Tibial nerve (tissue), 4 donors: ENCODE measurements around the gene LEFTY2. TPM values are rescaled to one million over a fixed set of nuclear protein-coding genes. Genes with fewer than 3 reads are reported as not detected.

Source experiments
- DNase-seq, 2 donors: peaks; one replicate each; pipeline ENCODE4 v3.0.0-alpha.2; 2019; ENCODE audit warnings: low spot score in 2 of 2
- H3K27ac ChIP-seq, 4 donors: fragments of 200-600 bp; sonication (generic) in 3 of 4; one replicate each; pipeline ENCODE4 v1.5.1; 2017 to 2019; ENCODE audit warnings: mild to moderate bottlenecking in 1 of 4
- H3K27me3 ChIP-seq, 2 donors: fragments of 200-600 bp; sonication (generic) in 1 of 2; one replicate each; pipeline versions ENCODE4 v1.5.1 to v1.6.0; 2017 to 2019
- H3K36me3 ChIP-seq, 3 donors: fragments of 200-600 bp; sonication (generic); one replicate each; pipeline ENCODE4 v1.5.1; 2018 to 2019
- H3K4me1 ChIP-seq, 4 donors: fragments of 200-600 bp; sonication (generic) in 3 of 4; one replicate each; pipeline ENCODE4 v1.5.1; 2017 to 2019
- H3K4me3 ChIP-seq, 4 donors: fragments of 200-600 bp; sonication (generic) in 3 of 4; one replicate each; pipeline ENCODE4 v1.5.1; 2017 to 2019; ENCODE audit warnings: mild to moderate bottlenecking in 1 of 4, moderate library complexity in 1 of 4
- H3K9me3 ChIP-seq, 4 donors: fragments of 200-600 bp; sonication (generic) in 3 of 4; one replicate each; pipeline ENCODE4 v1.5.1; 2017 to 2019
- EP300 ChIP-seq, 2 donors: sonication (generic); formaldehyde crosslinking; IDR thresholded peaks; one replicate each; pipeline ENCODE4 v1.6.1; 2017; ENCODE audit warnings: antibody characterized with exemption in 2 of 2, mild to moderate bottlenecking in 1 of 2
- POLR2A ChIP-seq, 2 donors: fragments of 450-650 bp; IDR thresholded peaks; one replicate each; pipeline ENCODE4 v1.6.1; 2017; ENCODE audit warnings: antibody characterized with exemption in 2 of 2, mild to moderate bottlenecking in 2 of 2, moderate library complexity in 2 of 2
- WGBS, 2 donors: methylation state at CpG; one replicate each; pipeline ENCODE4 v1.1.5; 2018; 5-methylcytosine and 5-hydroxymethylcytosine counted together
- total RNA-seq, 4 donors: library from RNA; depleted of rRNA; stranded (reverse); fragments of >200 nt; gene quantifications; one replicate each; pipeline ENCODE4 v1.1.0, GENCODE V29; 2016
- TF ChIP-seq, protein P1 (sequence below), 5 experiments: fragments of 200-600 bp in 3 of 5; fragments of 450-650 bp in 2 of 5; sonication (generic) in 3 of 5; IDR thresholded peaks; one replicate each; pipeline ENCODE4 v1.5.1; 2016 to 2019; ENCODE audit warnings: antibody characterized with exemption in 5 of 5, mild to moderate bottlenecking in 3 of 5, moderate library complexity in 2 of 5

The LEFTY2 gene
- total RNA-seq, 4 donors from 2014 or later = not detected

- Histone ChIP-seq H3K27ac (no peak overlapping the region), H3K27me3 (peaks cover 0 to 11% of the 10 kb centered on the region in 2 donors), H3K36me3 (no peaks in the 10 kb centered on the region), H3K9me3 (no peaks in the 10 kb centered on the region), H3K4me1 (no peaks in the 10 kb centered on the region), H3K4me3 (no peak overlapping the region)
- DNase-seq = no peak
- TF ChIP-seq, protein P1, sequence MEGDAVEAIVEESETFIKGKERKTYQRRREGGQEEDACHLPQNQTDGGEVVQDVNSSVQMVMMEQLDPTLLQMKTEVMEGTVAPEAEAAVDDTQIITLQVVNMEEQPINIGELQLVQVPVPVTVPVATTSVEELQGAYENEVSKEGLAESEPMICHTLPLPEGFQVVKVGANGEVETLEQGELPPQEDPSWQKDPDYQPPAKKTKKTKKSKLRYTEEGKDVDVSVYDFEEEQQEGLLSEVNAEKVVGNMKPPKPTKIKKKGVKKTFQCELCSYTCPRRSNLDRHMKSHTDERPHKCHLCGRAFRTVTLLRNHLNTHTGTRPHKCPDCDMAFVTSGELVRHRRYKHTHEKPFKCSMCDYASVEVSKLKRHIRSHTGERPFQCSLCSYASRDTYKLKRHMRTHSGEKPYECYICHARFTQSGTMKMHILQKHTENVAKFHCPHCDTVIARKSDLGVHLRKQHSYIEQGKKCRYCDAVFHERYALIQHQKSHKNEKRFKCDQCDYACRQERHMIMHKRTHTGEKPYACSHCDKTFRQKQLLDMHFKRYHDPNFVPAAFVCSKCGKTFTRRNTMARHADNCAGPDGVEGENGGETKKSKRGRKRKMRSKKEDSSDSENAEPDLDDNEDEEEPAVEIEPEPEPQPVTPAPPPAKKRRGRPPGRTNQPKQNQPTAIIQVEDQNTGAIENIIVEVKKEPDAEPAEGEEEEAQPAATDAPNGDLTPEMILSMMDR (IDR thresholded peaks at IDR 0.05) = no peak
- no peak for TF ChIP-seq POLR2A (IDR thresholded peaks at IDR 0.05)
- no peak for TF ChIP-seq EP300 (IDR thresholded peaks at IDR 0.05)
- 53 to 64% methylated on average over 9 of the region's 9 CpGs for WGBS, 2 donors
These were observed 10.0 kb upstream of the LEFTY2 start for GRCh38 chr1:225950905-225951497.

GRCh38 chr1:225949041-225949440 is 8.0 kb upstream of the LEFTY2 start:
- H3K36me3 ChIP-seq = no peaks in the 10 kb centered on the region
- no peak overlapping the region for H3K27ac ChIP-seq
- no peak for DNase-seq
- H3K4me1 ChIP-seq = no peaks in the 10 kb centered on the region
- no peak for TF ChIP-seq EP300 (IDR thresholded peaks at IDR 0.05)
- no peak for TF ChIP-seq POLR2A (IDR thresholded peaks at IDR 0.05)
- TF ChIP-seq, protein P1 (IDR thresholded peaks at IDR 0.05) = no peak
- 46 to 58% methylated on average over 6 of the region's 6 CpGs for WGBS, 2 donors
- no peak overlapping the region for H3K4me3 ChIP-seq
- no peaks in the 10 kb centered on the region for H3K9me3 ChIP-seq
- H3K27me3 ChIP-seq = peaks cover 0 to 11% of the 10 kb centered on the region in 2 donors

DNA sequence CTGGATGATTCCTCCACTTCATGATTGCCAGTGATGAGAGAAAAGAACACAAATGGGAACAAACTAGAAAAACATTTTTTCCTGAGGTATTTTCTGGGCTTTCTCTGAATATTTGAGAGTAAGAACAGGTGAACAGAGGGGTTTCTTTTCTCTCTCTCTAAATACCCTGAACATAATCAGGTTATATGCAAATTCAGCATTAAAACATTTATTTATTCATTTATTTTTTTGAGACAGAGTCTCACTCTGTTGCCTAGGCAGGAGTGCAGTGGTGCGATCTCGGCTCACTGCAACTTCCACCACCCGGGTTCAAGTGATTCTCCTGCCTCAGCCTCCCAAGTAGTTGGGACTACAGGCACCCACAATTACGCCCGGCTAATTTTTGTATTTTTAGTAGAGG is 5.8 kb upstream of the LEFTY2 start:
- Histone ChIP-seq H3K36me3 (no peaks in the 10 kb centered on the region), H3K27ac (no peak overlapping the region), H3K4me1 (no peaks in the 10 kb centered on the region), H3K4me3 (no peak overlapping the region), H3K9me3 (no peaks in the 10 kb centered on the region), H3K27me3 (peaks cover 0 to 11% of the 10 kb centered on the region in 2 donors)
- no peak for DNase-seq
- 91 to 93% methylated on average over 5 of the region's 5 CpGs for WGBS, 2 donors
- TF ChIP-seq EP300 (IDR thresholded peaks at IDR 0.05) = no peak
- no peak for TF ChIP-seq POLR2A (IDR thresholded peaks at IDR 0.05)
- TF ChIP-seq, protein P1 (IDR thresholded peaks at IDR 0.05) = no peak

DNA sequence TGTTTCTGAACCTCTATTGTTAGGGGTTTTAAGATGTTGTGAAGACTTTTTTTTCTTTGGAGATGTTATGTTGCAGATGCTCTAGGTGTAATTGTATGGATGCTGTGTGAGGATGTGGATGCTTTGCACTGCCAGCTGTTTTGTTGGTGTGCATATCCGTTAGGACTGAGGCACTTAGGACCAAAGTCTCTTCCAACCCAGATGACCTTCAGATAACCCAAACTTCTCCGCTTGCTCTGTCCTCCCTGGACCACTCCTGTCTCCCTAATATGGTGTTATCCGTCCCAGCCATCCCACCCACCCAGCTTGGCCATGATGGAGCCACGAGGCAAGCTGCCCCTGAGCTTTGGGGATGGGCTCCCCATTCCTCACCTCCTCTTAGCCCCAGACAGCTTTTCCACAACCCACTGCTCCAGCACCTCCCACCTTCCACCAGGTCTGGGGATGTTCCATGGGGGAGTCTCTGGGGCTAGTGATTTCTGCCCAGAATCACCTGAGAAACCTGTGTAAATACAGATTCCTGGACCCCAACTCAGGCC is 5.1 kb upstream of the LEFTY2 start:
- H3K27ac ChIP-seq = no peak overlapping the region
- peaks cover 0 to 4% (median 0%) of the 10 kb centered on the region in 4 donors for H3K4me1 ChIP-seq
- no peaks in the 10 kb centered on the region for H3K9me3 ChIP-seq
- DNase-seq = no peak
- no peak overlapping the region for H3K4me3 ChIP-seq
- no peak for TF ChIP-seq POLR2A (IDR thresholded peaks at IDR 0.05)
- H3K36me3 ChIP-seq = no peaks in the 10 kb centered on the region
- WGBS, 2 donors = 59 to 68% methylated on average over 4 of the region's 4 CpGs
- H3K27me3 ChIP-seq = peaks cover 0 to 9% of the 10 kb centered on the region in 2 donors

DNA sequence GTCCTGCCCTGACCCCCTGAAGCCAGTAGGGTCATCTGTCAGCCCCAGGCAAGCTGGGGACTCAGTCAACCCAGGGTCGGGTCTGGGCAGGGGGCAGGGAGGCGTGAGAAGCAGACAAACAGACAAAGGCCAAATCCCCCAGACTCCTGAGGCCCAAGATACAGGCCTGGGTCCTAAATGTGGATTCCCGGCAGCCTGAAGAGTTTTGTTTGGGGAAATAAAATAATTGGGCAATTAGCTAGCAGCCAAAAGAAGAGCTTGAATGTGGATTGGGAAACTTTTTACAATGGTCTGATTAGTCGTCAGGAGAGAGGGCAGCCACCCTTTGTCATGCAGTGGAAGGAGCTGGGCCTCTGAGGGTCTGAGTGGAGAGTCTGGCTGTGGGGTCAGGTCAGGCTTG is 4.5 kb upstream of the LEFTY2 start:
- TF ChIP-seq, protein P1 (IDR thresholded peaks at IDR 0.05) = no peak
- TF ChIP-seq EP300 (IDR thresholded peaks at IDR 0.05) (no peak), POLR2A (IDR thresholded peaks at IDR 0.05) (no peak)
- Histone ChIP-seq H3K4me1 (peaks cover 0 to 10% (median 0%) of the 10 kb centered on the region in 4 donors), H3K4me3 (no peak overlapping the region), H3K36me3 (no peaks in the 10 kb centered on the region), H3K9me3 (no peaks in the 10 kb centered on the region), H3K27me3 (peaks cover 0 to 3% of the 10 kb centered on the region in 2 donors), H3K27ac (no peak overlapping the region)
- WGBS, 2 donors = 42 to 57% methylated on average over 4 of the region's 4 CpGs
- no peak for DNase-seq
